ENCODE results near the gene HYKK. TPM values are rescaled to one million over a fixed set of nuclear protein-coding genes. Genes with fewer than 3 reads are reported as not detected.
A peak's percentile ranks its signal among the peaks of the same experiment; 100 is the strongest.

Gene HYKK
- total and polyA plus RNA-seq, 9 of the 15 experiments (the other 6 are each of a cell fraction or from before 2014, with no cell fraction given) = 1.9 to 6.1 (median 4.3) TPM

DNA sequence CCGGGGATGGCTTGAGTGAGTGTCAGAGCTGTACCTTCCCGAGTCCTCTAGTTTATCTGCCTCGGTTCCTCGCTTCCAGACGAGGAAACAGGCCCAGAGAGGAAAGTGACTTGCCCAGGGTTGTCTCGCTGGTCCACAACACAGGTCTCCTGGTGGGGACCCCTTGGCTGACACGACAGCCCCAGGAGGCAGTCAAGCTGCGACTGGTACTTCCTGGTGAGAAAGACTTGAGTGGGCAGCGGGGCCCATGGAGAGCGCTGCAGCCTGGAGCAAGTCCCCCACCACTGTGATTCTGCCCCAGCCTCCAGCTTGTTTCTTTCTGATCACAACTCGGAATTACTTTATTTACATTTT is 57.3 kb downstream of the HYKK start:
- H3K36me3 ChIP-seq (ENCODE audit: control insufficient read depth, insufficient read depth, low read length) = no peaks in the 10 kb centered on the region
- H4K20me1 ChIP-seq (replicated peaks; ENCODE audit: control insufficient read depth, insufficient read depth, low read length) = no peaks in the 10 kb centered on the region
- H3K27me3 ChIP-seq (ENCODE audit: control insufficient read depth in 2 of 2, insufficient read depth in 2 of 2, low read length in 2 of 2) = no peaks in the 10 kb centered on the region
- H3K4me3 ChIP-seq = no peak overlapping the region
- POLR2A ChIA-PET = interaction anchor here (0.6 to 5.4 kb wide), 5 partner anchors 9 to 39 kb away, joined by 3 to 62 read pairs (median 5); partner anchors contain the start of gene PSMA4
- in situ Hi-C loops (cut with MboI) = no loop called here
- H3K9me1 ChIP-seq (ENCODE audit: control insufficient read depth, insufficient read depth, low read length) = no peaks in the 10 kb centered on the region
- peaks cover 8 to 22% of the 10 kb centered on the region in 2 experiments; a peak in 4 of 5 replicates for H3K4me1 ChIP-seq (replicated peaks in 1 of 2; ENCODE audit: control insufficient read depth in 2 of 2, insufficient read depth in 2 of 2, low read length in 2 of 2)
- DNase-seq (ENCODE audit: extremely low read depth in 1 of 4, low spot score in 3 of 4) = no peak
- TF ChIP-seq FOXJ2 (tag; IDR thresholded peaks at IDR 0.05) (peak; percentile 30; the same call in 1 of the 2 replicates), POLR3G (IDR thresholded peaks at IDR 0.05; ENCODE audit: extremely low read depth, insufficient read length, insufficient replicate concordance) (no peak)
- H3K9me3 ChIP-seq (replicated peaks; ENCODE audit: control insufficient read depth, insufficient read depth, low read depth, low read length) = no peaks in the 10 kb centered on the region
- H2AFZ ChIP-seq (ENCODE audit: low read depth, low read length) = peak overlapping the region; percentile 85; the same call in 1 of the 2 replicates
- intact Hi-C loops (cut with micrococcal nuclease) = no loop called here
- H3K9ac ChIP-seq (ENCODE audit: insufficient read depth in 1 of 2, low read depth in 2 of 2, low read length in 2 of 2) = peak overlapping the region in 1 of 2 experiments; percentile 89; a peak in 2 of 4 replicates
- peaks cover 4% of the 10 kb centered on the region; the same call in 2 of the 3 replicates for H3K79me2 ChIP-seq (ENCODE audit: control insufficient read depth, insufficient read depth, low read length)
- peak overlapping the region; percentile 88 for H3K4me2 ChIP-seq (ENCODE audit: insufficient read depth, low read length)
- no peak overlapping the region for H3K27ac ChIP-seq (ENCODE audit: extremely low read depth, low read depth, low read length)
- no peak for FAIRE-seq
- CTCF ChIA-PET (ENCODE audit: low intra/inter-chr PET ratio) = no interaction called here
- no peak; the same call in 1 of the 3 replicates for ATAC-seq
- no TSS peak for BruUV-seq (replicated peaks)
- WGBS (ENCODE audit: insufficient coverage, low coverage, missing lambda C conversion rate) = 19% methylated on average over 11 of the region's 11 CpGs

DNA sequence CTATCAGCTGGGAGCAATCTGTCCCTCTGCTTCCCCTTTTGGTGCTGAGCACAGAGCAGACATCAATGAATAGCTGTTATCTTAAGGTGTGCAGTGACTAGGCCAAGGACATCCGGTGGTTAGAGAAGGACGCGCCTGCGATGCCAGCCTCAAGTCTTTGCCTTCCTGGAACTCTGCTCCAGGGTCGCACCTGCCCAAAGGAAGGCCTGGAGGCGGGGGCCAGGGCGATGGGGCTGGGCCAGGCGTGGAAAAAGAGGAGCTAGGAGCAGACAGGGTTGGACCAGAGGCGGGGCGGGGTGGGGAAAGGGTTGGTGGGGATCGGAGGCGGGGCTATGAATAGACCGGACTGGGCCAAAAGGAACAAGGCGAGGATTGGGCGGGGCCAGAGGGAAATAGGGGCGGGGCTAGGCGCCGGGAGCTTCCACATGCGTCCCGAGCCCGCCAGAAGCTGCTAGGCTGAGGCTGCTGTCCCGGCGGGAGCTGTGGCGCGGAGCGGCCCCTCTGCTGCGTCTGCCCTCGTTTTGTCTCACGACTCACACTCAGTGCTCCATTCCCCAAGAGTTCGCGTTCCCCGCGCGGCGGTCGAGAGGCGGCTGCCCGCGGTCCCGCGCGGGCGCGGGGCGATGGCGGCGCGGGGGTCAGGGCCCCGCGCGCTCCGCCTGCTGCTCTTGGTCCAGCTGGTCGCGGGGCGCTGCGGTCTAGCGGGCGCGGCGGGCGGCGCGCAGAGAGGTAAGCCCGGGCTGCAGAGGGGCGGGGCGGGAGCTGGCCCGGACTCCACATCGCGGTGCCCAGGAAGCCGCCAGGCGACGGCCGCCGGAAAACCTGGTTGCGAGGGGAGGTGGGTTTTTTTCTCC is 57.9 kb downstream of the HYKK start, which contains the start of gene CHRNA5:
Gene CHRNA5 (plus strand): TSS at position 424 of the 854 bp plus-strand sequence. CDS start 200 bp downstream, at position 624.
- FAIRE-seq (peak; percentile 54), DNase-seq (ENCODE audit: extremely low read depth in 1 of 4, low spot score in 3 of 4) (peak; percentile 90 to 95 (median 94)), ATAC-seq (peak; percentile 96)
- WGBS (ENCODE audit: insufficient coverage, low coverage, missing lambda C conversion rate) = under 1% methylated on average over 37 of the region's 75 CpGs
- H3K79me2 ChIP-seq (ENCODE audit: control insufficient read depth, insufficient read depth, low read length) = peaks cover 4% of the 10 kb centered on the region; the same call in 2 of the 3 replicates
- H3K27ac ChIP-seq (ENCODE audit: extremely low read depth, low read depth, low read length) = peak within 1 kb of the TSS; percentile 57
- H3K4me1 ChIP-seq (replicated peaks in 1 of 2; ENCODE audit: control insufficient read depth in 2 of 2, insufficient read depth in 2 of 2, low read length in 2 of 2) = peaks cover 8 to 22% of the 10 kb centered on the region in 2 experiments; a peak in 4 of 5 replicates
- POLR2A ChIA-PET = interaction anchor here (0.6 to 5.4 kb wide), 10 partner anchors 10 to 196 kb away, joined by 3 to 62 read pairs (median 4); partner anchors contain the start of gene PSMA4
- H3K27me3 ChIP-seq (ENCODE audit: control insufficient read depth in 2 of 2, insufficient read depth in 2 of 2, low read length in 2 of 2) = no peaks in the 10 kb centered on the region
- in situ Hi-C loops (cut with MboI) = no loop called here
- no TSS peak for BruUV-seq (replicated peaks)
- no peaks in the 10 kb centered on the region for H3K9me1 ChIP-seq (ENCODE audit: control insufficient read depth, insufficient read depth, low read length)
- peak within 1 kb of the TSS; percentile 64 to 89 for H3K9ac ChIP-seq (ENCODE audit: insufficient read depth in 1 of 2, low read depth in 2 of 2, low read length in 2 of 2)
- CTCF ChIA-PET (ENCODE audit: low intra/inter-chr PET ratio) = no interaction called here
- intact Hi-C loops (cut with micrococcal nuclease) = no loop called here
- H3K36me3 ChIP-seq (ENCODE audit: control insufficient read depth, insufficient read depth, low read length) = no peaks in the 10 kb centered on the region
- no peaks in the 10 kb centered on the region for H4K20me1 ChIP-seq (replicated peaks; ENCODE audit: control insufficient read depth, insufficient read depth, low read length)
- H3K4me2 ChIP-seq (ENCODE audit: insufficient read depth, low read length) = peak within 1 kb of the TSS; percentile 88
- H3K9me3 ChIP-seq (replicated peaks; ENCODE audit: control insufficient read depth, insufficient read depth, low read depth, low read length) = no peaks in the 10 kb centered on the region
- H2AFZ ChIP-seq (ENCODE audit: low read depth, low read length) = peak within 1 kb of the TSS; percentile 85
- H3K4me3 ChIP-seq = peak within 1 kb of the TSS; percentile 69
- TF ChIP-seq ZSCAN32 (CRISPR knock-in tag; IDR thresholded peaks at IDR 0.05) (no peak), ZNF507 (tag; conservative IDR thresholded peaks at IDR 0.05) (no peak), SMARCA4 (IDR thresholded peaks at IDR 0.05) (peak; percentile 63), SMARCE1 (IDR thresholded peaks at IDR 0.05) (peak; percentile 79), NR2C2 (CRISPR knock-in tag; IDR thresholded peaks at IDR 0.05) (no peak), NR2C2 (tag; IDR thresholded peaks at IDR 0.05) (no peak), PCBP2 (IDR thresholded peaks at IDR 0.05; ENCODE audit: low read depth, low read length, poor library complexity, severe bottlenecking) (no peak), HDAC1 (IDR thresholded peaks at IDR 0.05) (peak in 1 of 2 experiments; percentile 58; a peak in 1 of 4 replicates), RBFOX2 (IDR thresholded peaks at IDR 0.05; ENCODE audit: low read depth, low read length) (peak; percentile 84), ESRRA (IDR thresholded peaks at IDR 0.05; ENCODE audit: borderline replicate concordance, low read depth) (peak; percentile 93), KAT2B (IDR thresholded peaks at IDR 0.05; ENCODE audit: low read depth, low read length) (no peak)
- TF ChIP-seq, protein P1, sequence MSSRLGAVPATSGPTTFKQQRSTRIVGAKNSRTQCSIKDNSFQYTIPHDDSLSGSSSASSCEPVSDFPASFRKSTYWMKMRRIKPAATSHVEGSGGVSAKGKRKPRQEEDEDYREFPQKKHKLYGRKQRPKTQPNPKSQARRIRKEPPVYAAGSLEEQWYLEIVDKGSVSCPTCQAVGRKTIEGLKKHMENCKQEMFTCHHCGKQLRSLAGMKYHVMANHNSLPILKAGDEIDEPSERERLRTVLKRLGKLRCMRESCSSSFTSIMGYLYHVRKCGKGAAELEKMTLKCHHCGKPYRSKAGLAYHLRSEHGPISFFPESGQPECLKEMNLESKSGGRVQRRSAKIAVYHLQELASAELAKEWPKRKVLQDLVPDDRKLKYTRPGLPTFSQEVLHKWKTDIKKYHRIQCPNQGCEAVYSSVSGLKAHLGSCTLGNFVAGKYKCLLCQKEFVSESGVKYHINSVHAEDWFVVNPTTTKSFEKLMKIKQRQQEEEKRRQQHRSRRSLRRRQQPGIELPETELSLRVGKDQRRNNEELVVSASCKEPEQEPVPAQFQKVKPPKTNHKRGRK (tag; IDR thresholded peaks at IDR 0.05) = no peak
